AML-193 (cell line): ENCODE data around the gene B3GNT4.
"Not testable (repeated sequence)": the region's sequence is repeated elsewhere in the genome, so short reads cannot be mapped to it uniquely, and the experiment has no call there.

Experiments used
- DNase-seq, 2 experiments: peaks; one replicate each; lab custom pipeline; 2025; lab: John Stamatoyannopoulos, UW

The B3GNT4 gene

DNA sequence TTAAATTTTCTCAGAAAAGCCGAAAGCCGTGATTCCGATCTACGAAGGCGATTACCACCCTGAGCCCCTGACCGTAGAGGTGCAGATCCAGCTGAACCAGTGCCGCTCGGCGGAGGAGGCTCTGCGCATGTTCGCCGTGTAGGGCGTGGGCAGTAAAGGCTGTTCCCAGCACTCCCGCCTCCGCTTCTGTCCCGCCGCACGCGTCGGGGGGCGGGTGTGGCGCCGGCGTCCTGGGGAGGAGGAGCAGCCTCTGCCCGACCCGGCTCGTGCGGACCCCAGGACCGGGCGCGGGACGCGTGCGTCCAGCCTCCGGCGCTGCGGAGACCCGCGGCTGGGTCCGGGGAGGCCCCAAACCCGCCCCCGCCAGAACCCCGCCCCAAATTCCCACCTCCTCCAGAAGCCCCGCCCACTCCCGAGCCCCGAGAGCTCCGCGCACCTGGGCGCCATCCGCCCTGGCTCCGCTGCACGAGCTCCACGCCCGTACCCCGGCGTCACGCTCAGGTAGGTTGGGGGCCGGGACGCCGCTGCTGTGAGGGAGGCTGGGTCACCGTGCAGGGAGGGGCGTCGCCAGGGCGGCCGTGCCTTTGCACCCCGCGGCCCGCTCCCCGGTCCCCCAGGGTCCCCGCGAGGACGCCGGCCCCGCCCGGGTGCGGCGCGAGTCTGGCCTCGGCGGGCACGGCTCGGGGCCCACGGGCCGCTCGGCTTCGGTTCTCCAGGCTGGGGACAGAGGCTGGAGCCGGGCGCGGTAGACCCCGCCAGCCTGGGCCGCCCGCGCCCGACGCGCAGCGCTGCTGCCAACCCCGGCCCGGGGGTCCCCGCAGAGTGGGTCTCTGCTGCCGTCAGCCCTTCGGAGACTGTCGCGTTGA, at the start of gene B3GNT4:
TSS of gene B3GNT4 (plus strand) at position 409 of the 866 bp plus-strand sequence. CDS start 910 bp downstream, outside the sequence.
- no peak for DNase-seq

DNA sequence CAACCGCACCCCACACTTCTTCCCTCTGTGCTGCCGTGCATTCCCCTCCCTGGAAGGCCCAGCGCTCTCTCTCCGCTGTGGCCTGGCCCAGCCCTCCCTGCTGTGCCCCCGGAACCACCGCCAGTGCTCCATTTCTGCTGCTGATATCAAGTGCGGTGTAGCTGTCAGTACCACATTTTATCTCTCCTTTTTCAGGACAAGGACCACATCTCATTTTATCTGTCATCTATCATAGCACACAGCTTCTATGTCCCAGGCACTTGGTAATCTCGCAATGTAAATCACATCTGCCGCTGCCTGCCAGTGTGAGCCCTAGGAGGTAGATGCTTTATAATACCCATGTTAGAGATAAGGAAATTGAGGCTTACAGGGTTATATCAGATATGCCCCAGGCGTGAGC, 47.8 kb upstream of the B3GNT4 start:
- DNase-seq = no peak

DNA sequence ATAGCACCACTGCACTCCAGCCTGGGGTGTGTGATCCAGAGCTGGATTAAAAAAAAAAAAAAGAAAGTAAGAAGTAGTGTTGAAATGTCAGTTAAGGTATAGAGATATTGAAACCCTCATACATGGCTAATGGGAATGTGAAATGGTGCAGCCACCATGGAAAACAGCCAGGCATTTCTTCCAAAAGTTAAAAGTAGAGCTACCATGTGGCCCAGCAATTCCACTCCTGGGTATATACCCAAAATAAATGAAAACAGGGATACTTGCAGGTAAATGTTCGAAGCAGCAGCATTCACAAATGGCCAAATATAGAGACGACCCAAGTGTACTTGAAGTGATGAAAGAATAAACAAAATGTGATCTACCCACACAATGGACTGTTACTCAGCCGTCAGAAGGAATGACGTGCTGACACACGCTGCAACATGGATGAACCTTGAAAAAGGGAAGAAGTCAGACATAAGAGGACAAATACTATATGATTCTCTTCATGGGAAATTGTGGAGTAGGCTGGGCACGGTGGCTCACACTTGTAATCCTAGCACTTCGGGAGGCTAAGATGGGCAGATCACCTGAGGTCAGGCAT, 44.7 kb upstream of the B3GNT4 start:
- DNase-seq = no peak

DNA sequence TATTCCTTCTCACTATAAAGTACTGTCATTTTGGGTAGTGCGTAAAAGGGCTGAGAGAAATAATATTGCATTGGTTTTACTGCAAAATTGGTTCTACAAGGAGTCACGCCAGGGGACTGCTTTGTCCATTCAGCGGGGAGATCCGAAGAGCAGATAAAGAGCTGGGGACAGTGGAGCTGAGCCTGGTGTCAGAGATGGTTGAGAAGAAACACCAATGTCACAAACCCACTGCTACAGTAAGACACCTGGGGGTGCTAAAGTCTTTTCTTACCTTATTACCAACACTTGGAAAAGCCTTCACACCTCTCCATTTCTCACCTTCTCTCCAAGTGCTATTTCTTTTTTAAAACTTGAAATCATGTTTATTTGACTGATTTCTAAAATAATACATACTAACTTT, 43.6 kb upstream of the B3GNT4 start:
- DNase-seq = no peak

DNA sequence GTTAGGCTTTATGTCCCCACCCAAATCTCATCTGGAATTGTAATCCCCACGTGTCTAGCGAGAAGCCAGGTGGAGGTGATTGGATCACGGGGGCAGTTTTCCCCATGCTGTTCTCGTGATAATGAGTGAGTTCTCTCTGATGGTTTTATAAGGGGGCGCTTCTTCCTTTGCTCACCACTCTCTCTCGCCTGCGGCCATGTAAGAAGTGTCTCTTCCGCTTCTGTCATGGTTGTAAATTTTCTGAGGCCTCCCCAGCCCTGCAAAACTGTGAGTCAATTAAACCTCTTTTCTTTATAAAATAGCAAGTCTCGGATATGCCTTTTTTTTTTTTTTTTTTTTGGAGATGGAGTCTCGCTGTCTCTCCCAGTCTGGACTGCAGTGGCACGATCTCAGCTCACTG, 42.7 kb upstream of the B3GNT4 start:
- no peak for DNase-seq

DNA sequence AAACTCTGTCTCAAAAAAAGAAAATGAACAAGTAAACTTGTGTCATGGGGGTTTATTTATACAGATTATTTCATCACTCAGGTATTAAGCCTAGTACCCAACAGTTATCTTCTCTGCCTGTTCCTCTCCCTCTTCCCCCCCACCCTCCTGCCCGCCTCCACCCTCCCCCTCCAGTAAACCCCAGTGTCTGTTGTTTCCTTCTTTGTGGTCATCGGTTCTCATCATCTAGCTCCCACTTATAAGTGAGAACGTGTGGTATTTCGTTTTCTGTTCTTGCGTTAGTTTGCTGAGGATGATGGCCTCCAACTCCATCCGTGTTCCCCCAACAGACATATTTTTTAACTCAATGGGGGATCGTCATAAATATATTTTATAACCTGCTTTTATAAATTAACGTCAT, 41.8 kb upstream of the B3GNT4 start:
- no peak for DNase-seq

DNA sequence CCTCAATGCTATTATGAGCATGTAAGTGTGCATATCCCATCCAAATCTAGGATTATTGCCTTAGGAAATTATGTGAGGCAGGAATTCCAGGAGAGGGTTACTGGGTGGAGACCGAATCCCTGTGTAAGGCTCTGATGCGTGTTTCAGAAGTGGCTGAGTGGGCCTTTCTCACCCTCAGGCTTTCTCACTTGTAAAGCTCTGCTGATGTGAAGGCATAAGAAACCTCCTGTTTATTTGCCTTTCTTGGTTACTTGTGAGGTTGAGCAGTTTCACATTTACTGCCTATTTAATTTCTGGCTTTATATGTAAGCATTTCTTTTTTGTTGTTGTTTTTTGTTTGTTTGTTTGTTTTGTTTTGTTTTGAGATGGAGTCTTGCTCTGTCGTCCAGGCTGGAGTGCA, 40.5 kb upstream of the B3GNT4 start:
- DNase-seq = no peak

DNA sequence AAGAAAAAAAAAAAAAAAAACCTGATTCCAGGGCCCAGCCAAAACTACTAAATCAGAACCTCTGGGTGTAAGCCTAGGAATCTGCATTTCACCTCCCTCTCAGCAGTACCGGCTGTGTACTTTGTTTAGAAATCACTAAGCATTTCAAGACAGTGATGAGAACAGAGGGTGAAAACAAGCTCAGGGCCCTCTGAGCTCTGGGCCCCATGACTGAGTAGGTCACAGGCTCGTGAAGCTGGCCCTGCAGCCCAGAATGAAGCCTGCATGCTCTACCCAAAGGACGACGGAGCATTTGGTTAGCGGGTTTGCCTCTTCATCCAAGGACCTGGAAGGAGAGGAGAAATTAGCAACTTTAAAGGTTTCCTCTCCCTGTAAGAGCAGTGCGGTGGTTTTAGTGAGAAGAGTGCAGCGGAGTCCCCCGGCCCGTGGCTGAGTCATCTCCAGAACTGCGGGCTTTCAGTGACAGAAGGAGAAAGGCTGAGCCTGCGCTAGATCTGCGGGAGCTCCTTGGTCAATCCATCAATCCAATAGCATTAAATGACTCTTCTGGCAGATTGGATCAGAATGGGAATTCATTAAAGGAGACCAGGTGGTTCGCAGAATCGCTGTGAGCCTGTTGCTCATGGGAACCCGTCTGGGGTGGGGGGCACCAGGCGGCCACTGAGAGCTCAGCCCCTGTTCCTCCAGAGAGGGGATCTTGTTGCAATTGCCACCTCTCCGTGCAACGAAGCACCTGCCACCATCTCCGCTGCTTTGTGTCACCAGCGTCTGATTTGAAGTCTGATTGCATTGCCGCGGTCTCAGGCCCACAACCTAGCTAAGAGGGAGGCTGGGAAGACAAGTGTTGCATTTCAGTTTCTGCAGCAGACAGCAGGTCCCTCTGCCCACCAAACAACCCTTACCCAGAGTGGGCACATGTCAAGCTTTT, 36.8 kb upstream of the B3GNT4 start:
- no peak for DNase-seq

DNA sequence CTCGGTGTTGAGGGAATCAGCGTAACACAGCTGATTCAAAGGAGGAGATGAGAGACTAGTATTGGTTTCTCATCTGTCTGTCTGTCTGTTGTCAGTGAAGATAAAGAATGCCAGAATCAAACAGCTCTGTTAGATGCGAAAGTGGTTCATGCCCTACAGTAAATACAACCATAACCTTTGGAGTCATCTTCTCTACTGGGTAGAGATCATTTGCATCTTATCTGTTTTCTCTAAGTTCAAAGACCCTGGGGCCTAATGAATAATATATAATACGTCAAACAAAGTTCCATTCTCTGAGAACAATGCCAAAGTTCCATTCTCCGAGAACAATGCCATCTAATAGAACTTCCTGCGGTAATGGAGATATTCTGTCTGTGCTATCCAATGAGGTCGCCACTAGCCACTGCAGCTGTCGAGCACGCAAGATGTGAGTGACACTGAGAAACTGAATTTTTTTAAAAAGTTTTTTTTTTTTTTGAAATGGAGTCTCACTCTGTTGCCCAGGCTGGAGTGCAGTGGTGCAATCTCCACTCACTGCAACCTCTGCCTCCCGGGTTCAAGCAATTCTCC, 36.1 kb upstream of the B3GNT4 start:
- no peak for DNase-seq

DNA sequence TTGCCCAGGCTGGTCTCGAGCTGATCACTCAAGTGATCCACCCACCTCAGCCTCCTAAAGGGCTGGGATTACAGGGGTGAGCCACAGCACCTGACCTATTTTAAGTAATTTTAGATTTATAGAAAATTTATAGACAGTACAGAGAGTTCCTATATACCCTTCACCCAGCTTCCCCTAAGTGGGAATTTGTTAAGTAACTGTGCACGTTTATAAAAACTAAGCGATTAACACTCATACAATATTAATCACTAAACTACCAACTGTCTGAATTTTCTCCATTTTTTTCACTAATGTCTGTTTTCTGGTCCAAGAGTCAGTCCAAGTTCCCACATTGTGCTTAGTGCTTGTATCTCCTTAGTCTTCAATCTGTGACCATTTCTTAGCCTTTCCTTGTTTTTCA, 35.0 kb upstream of the B3GNT4 start:
- DNase-seq = no peak

DNA sequence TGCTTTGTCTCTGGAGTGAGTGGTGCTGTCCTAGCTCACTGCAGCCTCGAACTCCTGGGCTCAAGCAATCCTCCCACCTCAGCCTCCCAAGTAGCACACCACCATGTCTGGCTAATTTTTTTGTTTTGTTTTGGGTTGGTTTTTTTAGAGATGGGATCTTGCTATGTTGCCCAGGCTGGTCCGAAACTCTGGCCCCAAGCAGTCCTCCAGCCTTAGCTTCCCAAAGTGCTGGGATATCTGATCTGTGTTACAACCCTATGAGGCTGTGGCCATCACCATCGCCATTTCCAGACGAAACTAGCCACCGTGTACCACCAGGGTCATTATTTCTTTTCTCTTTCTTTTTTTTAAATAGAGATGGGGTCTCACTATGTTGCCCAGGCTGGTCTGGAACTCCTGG, 32.1 kb upstream of the B3GNT4 start:
- DNase-seq = no peak

DNA sequence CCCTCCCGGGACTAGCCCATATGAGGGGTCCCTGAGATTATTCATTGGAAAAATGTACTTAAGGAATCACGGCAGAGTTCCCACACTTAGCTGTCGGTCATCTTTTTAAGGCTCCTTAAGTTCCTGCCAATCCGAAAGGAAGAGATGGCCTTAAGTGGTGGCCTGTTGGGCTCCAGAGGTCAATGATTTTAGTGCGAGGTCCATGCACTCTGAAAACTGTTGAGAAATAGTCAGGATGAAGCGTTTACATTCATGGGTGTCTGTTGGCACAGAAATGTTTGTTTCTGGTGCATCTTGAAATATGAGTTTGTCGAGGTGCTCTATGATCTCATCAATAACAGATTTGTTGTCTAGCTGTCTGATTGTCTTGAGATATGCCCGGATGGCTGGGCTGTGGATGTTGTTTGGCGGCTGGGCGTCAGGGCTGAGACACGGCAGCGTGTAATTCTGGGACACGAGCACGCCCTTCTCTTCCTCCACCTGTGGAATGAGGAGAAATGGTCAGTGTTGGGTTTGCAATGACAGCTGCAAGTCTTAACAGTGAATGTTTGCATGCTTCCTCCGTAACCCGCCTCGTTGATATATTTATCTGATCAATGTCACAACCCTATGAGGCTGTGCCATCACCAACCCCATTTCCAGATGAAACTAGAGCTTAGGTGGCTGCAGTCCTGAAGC, 31.1 kb upstream of the B3GNT4 start:
- DNase-seq = no peak

DNA sequence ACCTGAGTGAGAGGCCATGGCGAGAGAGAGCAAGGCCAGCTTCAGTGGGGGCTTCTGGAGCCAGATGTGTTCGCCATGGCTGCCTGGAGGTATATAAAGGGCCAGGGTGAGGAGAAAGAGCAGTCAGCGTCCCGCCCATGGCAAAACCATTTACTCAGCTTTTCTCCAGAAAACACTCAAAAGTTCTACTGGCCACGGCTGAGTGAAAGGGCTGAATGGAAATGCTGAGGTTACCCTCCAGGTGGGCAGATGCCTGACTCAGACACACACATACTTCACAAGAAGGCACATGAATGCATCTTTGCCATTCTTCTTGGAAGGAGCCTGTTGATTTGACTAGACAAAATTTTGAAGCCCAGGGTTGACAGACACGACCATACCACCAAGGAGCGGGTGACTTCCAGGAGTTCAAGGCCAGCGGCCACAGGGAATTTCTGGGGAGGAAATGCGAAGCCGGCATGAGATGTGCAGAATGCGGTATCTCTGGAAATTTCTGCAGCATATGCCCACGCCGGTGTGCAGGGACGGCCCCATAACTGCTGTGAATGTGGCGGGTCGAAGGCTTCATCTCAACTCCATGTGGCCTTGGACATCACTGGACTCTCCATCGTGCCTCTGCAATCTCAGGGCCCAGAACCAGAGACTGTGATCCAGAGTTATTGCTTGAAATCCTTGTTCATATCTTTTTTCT, 29.2 kb upstream of the B3GNT4 start, which contains the start of gene IL31:
TSS of gene IL31 (minus strand) at position 67 of the 691 bp plus-strand sequence. CDS start at position 18, 49 bp downstream.
- no peak for DNase-seq

DNA sequence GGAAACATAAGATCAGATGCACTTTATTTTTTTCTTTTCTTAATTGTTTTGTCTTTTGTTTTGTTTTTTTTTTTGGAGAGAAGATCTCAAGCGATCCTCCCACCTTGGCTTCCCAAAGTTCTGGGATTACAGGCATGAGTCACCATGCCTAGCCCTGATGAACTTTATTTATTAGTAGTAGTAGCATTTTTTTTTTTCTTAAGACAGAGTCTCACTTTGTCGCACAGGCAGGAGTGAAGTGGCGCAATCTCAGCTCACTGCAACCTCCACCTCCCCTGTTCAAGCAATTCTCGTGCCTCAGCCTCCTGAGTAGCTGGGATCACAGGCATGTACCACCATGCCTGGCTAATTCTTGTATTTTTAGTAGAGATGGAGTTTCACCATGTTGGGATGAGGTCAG, 27.0 kb upstream of the B3GNT4 start:
- DNase-seq = not testable (repeated sequence)

DNA sequence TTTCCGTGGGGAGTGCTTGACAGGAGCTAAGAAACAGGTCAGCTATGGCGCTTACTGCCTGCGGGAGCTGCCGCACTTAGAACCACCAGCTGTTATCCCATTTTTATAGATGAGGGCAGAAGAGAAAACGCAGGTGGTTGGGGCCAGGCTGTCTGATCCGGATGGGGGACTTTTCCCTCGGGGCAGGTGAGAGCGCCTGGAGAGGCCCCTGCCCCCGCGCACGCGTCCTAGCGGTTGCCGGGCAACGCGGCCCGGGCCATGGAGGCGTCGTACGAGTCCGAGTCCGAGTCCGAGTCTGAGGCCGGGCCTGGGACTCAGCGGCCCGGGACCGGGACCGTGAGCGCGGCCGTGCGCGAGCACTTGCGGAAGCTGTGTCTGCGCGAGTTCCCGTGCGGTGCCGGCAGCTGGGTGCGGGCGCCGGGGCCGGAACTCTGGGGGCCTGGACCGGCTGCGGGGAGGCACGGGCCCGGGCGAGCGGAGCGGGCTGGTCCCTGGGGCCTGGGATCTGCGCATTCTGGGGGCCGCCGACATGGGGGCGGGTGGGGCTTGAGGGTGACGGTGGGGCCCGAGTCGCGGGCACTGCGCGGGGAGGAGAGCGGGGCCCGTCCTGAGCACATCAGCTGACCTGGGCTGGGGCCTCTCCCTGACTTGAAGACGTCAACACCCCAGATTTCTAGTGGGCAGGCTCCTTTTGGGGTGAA, 20.5 kb upstream of the B3GNT4 start, which contains the start of gene LRRC43:
TSS of gene LRRC43 (plus strand) at position 237 of the 701 bp plus-strand sequence. CDS start at position 259, 22 bp downstream.
- no peak for DNase-seq

DNA sequence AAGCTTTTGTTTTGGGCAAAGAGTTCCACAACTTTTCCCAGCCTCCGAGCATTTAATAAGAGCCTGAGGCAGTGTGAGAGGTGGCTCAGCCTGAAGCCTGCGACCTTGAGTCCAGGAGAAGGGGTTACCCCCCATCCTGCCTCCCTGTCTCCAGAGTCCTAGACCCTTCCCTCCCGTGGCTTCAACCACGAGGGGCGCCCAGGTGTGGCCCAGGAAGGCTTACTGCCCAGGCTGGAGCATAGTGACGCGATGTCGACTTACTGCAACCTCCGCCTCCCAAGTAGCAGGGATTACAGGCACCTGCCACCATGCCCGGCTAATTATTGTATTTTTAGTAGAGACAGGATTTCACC, 19.9 kb upstream of the B3GNT4 start:
- DNase-seq = no peak

DNA sequence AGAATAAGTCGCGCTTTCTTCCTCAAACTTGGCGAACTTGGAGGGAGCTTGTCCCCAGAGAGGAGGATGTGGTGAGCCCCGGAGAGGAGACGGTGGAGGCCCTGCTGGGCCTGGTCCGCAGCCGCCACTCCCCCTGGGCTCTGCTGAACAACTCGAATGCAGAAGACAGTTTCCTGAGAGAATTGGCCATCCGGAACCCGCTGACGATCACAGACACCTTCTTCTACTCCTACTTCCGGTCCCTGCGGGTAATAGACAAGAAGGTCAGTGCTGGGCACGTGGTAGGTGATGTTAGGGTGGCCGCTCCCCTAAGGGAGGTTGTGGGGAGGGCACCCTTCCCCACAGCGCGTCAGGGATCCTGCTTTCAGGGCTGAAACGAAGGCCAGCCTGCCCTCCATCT, 19.0 kb upstream of the B3GNT4 start:
- DNase-seq = no peak

DNA sequence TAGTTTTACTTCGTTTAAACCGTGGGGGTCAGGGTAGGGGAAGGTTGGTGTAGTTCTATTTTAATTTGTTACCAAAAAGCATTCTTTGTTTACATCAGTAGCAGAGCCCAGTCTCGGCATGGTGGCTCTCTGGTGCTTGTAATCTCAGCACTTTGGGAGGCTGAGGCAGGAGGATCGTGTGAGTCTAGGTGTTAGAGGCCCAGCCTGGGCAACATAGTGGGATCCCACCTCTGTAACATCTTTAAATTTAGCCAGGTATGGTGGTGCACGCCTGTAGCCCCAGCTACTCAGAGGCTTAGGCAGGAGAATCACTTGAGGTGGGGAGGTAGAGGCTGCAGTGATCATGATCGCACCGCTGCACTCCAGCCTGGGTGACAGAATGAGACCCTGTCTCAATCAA, 18.4 kb upstream of the B3GNT4 start:
- no peak for DNase-seq

DNA sequence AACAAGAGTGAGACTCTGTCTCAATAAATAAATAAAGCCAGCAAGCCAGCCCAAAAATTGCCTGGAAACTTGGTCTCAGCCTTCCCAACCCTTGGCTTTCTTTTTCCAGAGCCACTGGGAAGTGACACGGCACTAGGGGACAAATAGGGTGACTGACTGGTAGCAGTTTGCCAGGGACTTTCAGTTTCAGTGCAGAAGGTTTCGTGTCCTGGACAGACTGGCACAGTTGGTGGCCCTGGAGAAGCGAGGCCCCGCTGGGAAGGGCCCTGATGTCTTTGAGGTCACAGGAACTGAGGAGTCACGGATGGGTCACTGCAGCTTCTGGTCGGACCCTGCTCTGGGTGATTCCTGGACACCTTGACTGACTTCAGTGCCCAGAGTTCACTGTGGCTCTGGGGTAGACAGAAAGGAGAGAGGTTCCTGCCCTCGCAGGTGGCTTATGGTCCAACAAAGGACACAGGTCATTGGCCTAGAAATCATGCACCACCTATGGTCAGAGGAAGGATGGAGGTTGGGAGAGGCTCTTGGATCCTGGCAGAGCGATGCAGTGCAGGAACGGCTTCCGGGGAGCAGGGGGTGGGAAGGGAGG, 17.9 kb upstream of the B3GNT4 start:
- DNase-seq = no peak

DNA sequence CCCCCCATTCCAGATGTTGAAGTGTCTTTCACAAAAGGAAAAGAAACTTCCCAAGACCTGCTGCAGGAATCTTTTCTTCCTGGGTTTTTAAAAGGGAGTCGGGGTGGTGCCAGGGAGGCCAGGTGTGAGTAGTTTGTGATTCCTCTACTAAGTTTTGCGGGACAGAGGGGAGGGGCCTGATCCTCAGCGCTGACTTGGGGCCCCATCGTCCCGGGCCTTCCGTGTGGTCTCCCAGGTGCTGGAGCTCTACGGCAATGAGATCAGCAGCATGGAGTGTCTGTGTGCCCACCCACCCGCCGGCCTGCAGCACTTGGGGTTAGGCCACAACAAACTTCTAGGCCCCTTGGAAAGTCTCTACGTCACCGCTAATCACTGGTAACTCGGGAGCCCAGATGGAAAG, 16.0 kb upstream of the B3GNT4 start:
- DNase-seq = no peak
